Left renal cortex interstitium (tissue), 4 donors: ENCODE data around the gene EPS8. TPM values are rescaled to one million over a fixed set of nuclear protein-coding genes. Genes with fewer than 3 reads are reported as not detected.
"Not testable (repeated sequence)": the region's sequence is repeated elsewhere in the genome, so short reads cannot be mapped to it uniquely, and the experiment has no call there.

Experiments
- DNase-seq, 4 donors: peaks; one replicate each; pipeline ENCODE4 v3.0.0-alpha.2; 2013; ENCODE audit warnings: low read depth in 4 of 4, low spot score in 2 of 4, missing footprints in 1 of 4
- polyA plus RNA-seq, 4 donors: library from polyadenylated mRNA; unstranded; fragments of 120-200 nt; gene quantifications; one replicate each; pipeline ENCODE4 v1.2.1, GENCODE V29; 2013; ENCODE audit not compliant: insufficient read length in 4 of 4

The EPS8 gene
- polyA plus RNA-seq, 4 donors = 48.3 to 65.0 (median 59.8) TPM

DNA sequence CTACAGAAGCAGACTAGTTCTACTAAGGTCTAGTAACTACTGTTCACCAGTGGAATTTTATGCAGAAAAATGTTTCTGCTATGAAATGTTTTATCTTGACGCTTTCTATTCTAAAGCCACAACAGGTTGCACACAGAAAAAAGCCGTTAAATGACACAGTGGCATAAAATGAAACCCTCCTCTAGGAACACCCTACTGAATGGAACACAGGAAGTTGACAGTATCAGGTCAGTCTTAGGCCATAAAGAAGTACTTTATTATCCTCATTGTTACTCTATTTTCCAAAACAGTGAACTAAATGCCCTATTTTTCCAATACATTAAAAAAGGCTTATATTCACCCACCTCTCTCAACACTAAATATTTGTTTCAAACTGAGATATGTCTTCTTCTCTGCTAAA is 21.9 kb downstream of the EPS8 start:
- DNase-seq = no peak

DNA sequence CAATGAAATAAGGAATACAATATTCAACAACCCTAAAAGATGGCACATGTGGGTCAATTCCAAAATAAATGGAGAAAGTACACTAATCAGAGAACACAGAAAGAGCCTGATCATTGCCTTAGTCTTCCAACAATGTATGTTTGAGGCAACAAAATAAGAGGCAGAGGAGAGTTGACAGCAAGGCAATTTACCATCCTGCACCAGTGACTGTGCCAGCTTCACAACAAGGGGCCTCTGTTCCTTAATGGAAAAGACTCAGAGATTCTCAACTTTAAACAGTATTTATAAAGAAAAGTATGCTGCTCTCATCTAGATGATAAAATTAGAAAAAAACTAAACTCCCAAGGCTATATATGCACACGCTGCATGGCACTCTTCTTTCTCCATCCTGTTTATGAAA is 25.9 kb downstream of the EPS8 start:
- no peak for DNase-seq

DNA sequence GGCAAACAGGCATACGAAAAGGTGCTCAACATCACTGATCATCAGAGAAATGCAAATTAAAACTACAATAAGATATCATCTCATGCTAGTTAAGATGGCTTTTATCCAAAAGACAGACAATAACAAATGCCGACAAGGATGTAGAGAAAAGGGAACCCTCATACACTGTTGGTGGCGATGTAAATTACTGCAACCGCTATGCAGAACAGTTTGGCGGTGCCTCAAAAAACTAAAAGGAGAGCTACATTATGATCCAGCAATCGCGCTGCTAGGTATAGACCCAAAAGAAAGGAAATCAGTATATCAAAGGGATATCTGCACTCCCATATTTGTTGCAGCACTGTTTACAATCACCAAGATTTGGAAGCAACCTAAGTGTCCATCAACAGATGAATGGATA is 27.0 kb downstream of the EPS8 start:
- DNase-seq = not testable (repeated sequence)

DNA sequence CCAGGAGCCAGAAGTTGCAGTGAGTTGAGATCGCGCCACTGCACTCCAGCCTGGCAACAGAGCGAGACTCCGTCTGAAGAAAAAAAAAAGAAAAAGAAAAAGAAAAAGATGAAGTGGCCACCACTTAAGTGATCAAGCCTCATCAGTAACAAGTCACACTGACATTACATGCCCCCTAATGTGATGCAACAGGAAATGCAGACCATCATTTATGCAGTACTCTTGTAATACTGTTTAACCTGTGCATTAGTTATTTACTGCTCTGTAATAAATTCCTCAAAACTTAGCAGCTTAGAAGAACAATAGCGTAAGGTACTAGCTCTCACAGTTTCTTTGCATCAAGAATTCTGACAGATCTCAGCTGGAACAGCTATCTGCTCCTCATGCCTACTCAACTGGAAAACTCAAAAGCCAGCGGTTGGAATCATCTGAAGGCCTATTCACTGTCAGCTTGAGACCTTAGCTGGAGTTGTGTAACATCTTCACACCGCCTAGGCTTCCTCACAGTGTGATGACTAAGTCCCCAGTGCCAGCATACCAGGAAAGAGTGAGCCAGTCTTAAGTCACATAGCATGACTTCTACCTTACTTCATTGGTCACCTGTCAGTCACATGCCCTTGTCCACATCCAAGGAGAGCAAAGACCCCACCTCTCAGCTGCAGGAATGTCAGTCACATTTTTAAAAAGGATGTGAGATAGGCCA is 31.5 kb downstream of the EPS8 start:
- DNase-seq = no peak

DNA sequence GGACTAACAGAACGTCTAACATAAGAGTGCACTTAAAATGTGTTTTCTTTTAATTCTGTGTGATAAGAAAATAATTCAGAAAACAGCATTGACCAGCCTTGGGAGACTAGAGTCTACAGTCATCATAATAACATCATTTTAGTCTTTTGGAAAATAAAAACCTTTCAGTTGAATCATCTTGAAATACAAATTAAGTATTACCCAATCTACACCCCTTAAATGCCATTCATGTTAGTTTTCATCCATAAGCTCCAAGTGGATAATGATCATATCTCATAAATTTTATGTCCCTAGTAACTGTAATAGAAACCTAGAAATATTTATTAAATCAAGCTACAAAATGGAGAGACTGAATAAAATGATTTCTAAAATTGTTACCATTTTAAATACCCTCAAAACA is 32.4 kb downstream of the EPS8 start:
- no peak for DNase-seq

DNA sequence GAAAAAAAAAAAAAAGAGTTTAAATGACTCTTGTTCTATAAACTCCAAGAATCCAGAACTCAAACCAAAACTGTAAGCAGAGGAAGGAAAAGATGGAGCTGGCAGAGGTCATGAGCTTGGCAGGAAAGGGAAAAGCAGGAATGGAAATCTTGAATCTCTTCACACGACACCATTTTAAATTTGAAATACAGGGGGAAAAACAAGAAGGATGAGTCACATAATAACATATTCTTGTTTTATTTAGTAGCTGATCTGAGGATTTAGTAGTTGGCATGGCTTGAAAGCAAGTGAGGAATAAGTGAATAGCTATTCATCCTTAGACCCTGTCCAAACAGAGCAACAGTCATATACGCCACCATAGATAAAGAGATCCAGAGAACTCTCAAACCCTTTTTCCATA is 35.0 kb downstream of the EPS8 start:
- DNase-seq = no peak

DNA sequence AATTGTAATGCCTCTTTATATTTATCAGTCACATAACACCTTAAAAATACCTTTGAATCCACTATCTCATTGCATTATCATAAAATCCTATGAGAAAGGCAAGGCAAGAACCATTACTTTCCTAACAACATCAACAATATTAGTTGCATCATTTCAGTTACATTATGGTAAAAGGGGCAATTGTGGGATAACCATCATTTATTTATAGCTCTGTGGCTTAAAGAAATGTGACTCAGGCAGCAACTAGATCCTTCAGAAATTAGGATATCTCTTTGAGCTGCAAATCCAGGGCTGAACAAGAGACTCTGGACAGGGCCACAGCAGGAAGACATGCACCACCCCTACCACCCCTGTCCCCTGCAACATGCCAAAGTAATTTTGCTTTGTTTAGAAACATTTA is 36.4 kb downstream of the EPS8 start:
- DNase-seq = no peak

DNA sequence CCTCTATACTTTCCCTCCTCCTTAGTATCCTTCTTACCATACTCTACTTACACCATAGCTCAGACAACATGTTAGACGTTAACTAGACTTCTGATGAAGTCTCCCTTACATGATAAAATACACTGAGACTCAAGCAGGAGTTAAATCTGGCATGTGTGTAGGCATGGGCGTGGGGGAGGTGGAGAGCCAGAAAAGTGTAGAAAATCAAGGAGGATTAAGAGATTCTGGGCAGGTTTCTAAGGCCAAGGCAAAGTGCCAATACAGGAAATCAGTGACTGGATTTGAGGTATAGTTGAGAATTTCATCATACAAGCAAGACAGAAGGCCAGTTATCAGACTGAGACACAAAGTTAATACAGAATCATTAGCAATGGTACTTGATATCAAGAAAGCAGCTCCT is 37.4 kb downstream of the EPS8 start:
- DNase-seq = no peak

DNA sequence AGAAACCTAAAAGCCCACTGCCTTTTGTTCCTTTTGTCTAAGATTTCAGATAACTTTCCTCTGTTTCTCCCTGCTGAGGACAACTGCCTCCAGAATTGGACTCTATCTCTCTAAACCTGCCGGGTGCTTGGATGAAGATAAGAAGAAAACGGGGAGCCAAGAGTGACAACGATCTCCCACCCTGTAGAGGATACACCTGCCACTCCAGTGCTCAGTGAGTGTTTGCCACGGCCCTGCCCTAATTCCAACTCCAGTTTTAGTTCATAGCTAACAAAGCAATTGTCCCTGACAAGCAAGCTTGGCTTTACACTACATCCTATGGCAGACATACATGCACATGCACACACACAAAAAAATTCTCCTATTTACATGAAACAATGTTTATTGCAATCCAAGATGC is 39.3 kb downstream of the EPS8 start:
- no peak for DNase-seq

DNA sequence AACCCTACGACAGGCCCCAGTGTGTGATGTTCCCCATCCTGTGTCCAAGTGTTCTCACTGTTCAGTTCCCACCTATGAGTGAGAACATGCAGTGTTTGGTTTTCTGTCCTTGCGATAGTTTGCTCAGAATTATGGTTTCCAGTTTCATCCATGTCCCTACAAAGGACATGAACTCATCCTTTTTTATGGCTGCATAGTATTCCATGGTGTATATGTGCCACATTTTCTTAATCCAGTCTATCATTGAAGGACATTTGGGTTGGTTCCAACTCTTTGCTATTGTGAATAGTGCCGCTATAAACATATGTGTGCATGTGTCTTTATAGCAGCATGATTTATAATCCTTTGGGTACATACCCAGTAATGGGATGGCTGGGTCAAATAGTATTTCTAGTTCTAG is 47.3 kb downstream of the EPS8 start:
- DNase-seq = not testable (repeated sequence)

DNA sequence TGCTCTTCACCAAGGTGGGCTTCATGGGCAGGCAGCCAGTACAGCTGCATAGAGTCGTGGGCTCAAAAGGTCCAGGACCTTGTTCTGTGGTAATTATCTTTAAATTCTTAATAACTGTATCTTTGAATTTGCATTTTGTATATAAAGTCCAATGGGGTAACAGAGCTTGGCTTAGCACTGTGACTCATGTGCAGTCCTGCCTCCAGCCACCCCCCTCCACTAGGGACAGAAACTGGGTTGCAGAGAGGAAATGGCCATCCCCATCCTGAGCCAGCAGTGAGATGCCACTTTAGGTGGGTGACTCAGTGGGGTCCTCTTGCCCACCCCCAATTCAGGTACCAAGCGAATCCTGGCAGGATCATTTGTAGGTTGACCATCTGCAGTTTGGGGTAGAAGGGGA is 48.1 kb downstream of the EPS8 start:
- DNase-seq = no peak

DNA sequence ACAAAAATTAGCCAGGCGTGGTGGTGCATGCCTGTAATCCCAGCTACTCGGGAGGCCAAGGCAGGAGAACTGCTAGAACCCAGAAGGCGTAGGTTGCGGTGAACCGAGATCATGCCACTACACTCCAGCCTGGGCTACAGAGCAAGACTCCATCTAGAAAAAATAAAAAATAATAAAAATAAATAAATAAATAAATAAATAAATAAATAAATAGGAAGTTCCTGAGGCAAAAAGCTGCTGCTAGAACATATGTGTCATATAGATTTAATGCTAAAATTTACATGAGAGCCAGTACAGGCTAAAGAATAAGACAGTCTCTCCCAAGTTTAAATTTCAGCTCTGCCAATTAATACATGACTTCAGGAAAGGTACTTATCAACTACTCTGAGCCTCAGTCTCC is 48.8 kb downstream of the EPS8 start:
- not testable (repeated sequence) for DNase-seq

DNA sequence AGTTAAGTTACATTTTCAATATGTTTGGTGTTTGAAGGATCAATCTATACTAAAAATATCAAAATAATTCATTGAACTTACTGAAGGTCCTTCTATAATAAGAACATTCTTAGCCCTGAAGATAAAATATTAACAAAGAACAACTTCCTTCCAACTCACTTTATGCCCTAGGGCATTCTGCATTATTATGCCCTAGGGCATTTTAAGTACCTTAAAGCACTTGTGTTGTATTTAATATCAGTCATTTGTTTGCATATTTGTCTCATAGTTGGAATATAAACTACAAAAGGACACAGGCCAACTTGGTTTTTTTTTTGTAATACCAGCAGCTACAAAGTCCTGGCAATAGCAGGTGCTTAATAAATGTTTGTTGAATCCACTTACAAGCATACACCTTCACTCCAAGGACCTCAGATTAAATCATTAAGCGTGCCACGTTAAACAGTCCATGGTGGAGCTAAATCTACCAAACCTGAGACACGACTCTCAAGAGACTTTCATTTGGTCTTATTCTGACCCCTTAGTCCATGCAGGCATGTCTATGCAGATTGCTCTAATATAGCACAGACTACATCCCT is 50.7 kb downstream of the EPS8 start:
- DNase-seq = no peak

DNA sequence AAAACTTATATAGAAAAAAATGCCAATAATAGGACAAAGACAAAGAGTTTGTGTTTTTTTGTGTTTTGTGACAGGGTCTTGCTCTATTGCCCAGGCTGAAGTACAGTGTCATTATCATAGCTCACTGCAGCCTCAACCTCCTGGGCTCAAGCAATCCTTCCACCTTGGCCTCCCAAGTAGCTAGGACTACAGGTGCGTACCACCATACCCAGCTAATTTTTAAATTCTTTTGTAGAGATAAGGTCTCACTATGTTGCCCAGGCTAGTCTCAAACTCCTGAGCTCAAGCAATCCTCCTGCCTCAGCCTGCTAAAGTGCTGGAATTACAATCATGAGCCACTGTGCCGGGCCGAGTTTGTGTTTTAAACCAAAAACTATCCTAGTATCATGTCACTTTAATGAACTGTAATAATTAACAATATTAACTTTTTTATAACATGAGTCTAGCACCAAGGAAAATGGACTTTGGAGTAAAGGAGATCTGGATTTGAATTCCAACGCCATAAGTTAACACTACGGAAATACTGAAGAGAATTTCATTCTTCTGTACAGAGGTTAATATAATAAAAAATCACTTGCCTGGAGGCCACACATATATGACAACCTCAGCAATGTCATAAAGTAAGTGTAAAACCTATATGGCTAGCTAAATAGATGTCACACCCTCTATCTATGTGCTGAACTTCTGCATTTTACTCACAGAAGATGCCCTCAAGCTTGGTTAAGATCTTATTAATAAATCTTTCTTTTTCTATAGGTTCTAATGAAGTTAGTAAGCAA is 53.2 kb downstream of the EPS8 start:
- DNase-seq = no peak

DNA sequence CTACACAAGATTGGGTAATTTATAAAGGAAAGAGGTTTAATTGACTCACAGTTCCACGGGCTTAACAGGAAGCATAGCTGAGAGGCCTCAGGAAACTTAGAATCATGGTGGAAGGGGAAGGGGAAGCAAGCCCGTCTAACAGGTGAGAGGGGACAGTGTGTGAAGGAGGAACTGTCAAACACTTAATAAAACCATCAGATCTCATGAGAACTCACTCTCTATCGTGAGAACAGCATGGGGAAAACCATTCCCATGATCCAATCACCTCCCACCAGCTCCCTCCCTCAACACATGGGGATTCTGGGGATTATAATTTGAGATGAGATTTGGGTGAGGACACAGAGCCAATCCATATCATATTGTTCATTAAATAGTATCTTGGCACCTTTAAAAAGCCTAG is 56.1 kb downstream of the EPS8 start:
- no peak for DNase-seq

DNA sequence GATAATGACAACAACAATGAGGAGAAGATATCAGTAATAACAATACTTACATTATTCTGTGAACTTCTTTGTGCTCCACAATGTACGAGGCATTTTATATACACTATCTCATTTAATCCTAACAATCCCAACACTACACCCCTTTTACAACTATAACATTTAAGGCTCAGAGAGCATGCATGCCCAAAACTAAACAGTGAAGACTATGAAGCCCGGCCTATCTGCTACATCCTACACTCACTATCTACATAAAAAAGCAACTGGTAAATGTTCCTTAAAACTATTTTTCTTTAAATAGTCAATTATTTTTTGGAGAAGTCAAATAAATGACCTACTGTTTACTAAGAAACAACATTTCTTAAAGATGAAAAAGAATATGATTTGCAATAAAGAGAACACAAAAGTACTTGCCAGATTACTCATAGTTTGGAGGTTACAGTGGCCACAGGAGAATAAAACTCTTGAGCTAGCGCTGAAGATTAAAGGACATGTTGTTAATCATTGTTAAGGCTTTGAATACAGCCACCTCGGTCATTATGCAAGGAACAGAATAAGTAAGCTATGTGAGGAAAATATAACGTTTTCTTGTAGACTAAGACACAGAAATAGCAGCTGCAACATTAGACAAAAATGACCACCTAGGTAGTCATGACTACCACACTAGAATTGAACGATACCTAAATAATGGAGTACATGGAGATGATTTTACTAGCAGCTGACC is 56.7 kb downstream of the EPS8 start:
- DNase-seq = peak in 1 of 4 donors; percentile 19

DNA sequence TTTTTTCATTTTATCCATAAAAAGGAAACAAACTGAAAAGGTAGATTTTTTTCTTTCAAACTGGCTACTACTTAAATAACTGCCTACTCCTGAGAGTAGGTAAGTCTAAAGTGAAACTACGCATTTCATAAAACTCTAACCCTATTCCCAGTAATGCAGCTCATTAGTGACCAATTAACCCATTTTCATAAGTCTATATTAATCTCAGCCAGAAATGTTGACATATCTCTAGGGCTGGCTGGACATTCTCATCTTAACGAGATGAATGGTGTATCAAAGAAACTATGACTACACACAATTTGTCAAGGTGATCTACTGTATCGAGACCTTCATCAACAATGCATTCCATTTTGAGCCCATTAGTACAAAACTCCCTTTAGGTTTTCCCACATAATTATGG is 57.2 kb downstream of the EPS8 start:
- no peak for DNase-seq

DNA sequence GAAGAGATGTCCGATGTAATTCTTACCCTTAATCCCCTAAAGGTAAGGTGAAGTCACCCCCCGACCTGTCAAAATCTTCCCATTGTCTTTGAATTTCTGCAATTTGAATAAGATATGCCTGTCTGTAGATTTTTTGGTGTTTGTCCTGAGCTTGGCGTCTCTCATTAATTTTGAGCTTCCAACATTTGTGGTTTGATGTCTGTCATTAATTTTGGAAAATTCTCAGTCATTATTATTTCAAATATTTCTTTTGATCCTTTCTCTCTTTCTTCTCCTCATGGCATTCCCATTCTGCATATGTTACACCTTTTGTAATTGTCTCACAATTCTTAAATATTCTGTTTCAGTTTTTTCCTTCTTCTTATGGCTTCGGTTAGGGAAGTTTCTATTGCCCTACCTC is 60.1 kb downstream of the EPS8 start:
- no peak for DNase-seq

DNA sequence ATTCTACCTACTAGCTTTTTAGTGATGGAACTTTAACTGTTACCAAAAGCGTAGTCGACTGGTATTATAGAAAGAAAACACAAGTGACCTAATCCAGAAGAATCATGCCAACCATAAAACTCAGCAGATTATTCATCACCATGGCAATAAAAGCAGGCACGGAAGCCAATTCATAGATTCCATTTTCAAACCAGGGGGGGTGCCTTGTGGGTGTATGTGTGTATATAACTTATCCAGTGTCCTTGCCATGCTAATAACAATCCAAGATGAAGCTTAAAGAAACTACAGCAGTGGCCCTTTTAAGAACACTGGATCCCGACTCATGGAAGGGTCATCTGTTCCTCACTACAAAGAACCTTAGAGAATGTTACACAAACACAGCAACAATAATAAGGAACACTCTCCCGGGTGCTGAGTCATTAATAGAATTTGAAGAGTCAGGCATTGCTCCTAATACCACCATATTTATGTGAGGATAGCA is 61.0 kb downstream of the EPS8 start:
- no peak for DNase-seq

DNA sequence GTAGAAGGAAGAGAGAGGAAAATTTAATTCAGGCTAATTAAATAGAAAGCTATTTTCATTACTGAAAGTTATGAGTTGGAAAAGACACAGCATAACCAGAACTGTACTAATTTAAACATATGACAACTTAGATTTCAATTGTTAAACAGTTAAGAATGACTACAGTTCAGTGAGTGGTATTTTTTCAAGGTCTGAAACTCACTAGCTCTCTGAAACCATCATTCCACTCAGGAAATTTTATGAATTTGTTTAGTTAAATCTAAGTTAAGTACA is 62.4 kb downstream of the EPS8 start:
- no peak for DNase-seq
